ENCODE measurements around the gene PAN2.

PAN2 gene

DNA sequence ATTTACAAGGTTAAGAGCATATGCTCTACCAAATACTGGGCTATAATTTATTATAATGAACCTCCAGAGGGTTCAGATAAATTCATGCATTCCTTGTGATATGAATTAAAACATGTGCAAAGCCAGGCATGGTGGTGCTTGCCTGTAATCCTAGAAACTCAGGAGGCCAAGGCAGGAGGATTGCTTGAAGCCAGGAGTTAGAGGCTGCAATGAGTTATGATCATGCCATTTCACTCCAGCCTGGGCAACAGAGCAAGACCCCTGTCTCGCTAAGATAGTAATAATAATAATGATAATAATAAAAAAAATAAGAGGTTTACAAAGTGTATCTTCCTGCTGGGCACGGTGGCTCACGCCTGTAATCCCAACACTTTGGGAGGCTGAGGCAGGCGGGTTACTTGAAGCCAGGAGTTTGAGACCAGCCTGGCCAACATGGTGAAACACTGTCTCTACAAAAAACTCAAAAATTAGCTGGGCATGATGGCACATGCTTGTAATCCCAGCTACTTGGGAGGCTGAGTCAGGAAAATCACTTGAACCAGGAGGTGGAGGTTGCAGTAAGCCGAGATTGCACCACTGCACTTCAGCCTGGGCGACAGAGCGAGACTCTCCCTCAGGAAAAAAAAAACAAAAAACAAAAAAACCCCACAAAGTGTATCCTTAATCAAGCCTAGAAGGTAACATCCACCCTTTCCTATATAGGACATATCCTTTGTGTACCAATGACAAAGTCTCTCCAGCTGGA lies 26.4 kb downstream of the PAN2 start:
- DNase-seq (ENCODE audit: low read depth) = no peak
- no peak overlapping the region for H3K4me3 ChIP-seq (ENCODE audit: control insufficient read depth, low read depth, low read length)
- TF ChIP-seq, protein P1, sequence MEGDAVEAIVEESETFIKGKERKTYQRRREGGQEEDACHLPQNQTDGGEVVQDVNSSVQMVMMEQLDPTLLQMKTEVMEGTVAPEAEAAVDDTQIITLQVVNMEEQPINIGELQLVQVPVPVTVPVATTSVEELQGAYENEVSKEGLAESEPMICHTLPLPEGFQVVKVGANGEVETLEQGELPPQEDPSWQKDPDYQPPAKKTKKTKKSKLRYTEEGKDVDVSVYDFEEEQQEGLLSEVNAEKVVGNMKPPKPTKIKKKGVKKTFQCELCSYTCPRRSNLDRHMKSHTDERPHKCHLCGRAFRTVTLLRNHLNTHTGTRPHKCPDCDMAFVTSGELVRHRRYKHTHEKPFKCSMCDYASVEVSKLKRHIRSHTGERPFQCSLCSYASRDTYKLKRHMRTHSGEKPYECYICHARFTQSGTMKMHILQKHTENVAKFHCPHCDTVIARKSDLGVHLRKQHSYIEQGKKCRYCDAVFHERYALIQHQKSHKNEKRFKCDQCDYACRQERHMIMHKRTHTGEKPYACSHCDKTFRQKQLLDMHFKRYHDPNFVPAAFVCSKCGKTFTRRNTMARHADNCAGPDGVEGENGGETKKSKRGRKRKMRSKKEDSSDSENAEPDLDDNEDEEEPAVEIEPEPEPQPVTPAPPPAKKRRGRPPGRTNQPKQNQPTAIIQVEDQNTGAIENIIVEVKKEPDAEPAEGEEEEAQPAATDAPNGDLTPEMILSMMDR (conservative IDR thresholded peaks at IDR 0.05; ENCODE audit: control insufficient read depth, insufficient read depth, low read depth, low read length) = no peak

- TF ChIP-seq, protein P1 (conservative IDR thresholded peaks at IDR 0.05; ENCODE audit: control insufficient read depth, insufficient read depth, low read depth, low read length) = no peak
- H3K4me3 ChIP-seq (ENCODE audit: control insufficient read depth, low read depth, low read length) = no peak overlapping the region
- DNase-seq (ENCODE audit: low read depth) = no peak
Measured at GRCh38 chr12:56304872-56305590, 28.8 kb downstream of the PAN2 start.

DNA sequence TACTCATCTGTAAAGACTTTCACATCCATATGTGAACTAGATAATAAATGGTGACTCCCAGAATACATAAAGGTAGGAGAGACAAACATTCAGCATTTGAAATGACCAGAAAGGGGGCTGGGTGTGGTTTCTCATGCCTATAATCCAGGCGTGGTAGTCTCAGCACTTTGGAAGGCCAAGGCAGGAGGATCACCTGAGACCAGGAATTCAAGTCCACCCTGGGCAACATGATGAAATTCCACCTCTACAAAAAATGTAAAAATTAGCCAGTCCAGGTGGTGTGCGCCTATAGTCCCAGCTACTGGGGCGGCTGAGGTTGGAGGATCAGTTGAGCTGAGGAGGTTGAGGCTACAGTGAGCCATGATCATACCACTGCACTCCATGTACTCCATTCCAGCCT lies 29.5 kb downstream of the PAN2 start:
- TF ChIP-seq, protein P1 (conservative IDR thresholded peaks at IDR 0.05; ENCODE audit: control insufficient read depth, insufficient read depth, low read depth, low read length) = no peak
- H3K4me3 ChIP-seq (ENCODE audit: control insufficient read depth, low read depth, low read length) = no peak overlapping the region
- DNase-seq (ENCODE audit: low read depth) = no peak

DNA sequence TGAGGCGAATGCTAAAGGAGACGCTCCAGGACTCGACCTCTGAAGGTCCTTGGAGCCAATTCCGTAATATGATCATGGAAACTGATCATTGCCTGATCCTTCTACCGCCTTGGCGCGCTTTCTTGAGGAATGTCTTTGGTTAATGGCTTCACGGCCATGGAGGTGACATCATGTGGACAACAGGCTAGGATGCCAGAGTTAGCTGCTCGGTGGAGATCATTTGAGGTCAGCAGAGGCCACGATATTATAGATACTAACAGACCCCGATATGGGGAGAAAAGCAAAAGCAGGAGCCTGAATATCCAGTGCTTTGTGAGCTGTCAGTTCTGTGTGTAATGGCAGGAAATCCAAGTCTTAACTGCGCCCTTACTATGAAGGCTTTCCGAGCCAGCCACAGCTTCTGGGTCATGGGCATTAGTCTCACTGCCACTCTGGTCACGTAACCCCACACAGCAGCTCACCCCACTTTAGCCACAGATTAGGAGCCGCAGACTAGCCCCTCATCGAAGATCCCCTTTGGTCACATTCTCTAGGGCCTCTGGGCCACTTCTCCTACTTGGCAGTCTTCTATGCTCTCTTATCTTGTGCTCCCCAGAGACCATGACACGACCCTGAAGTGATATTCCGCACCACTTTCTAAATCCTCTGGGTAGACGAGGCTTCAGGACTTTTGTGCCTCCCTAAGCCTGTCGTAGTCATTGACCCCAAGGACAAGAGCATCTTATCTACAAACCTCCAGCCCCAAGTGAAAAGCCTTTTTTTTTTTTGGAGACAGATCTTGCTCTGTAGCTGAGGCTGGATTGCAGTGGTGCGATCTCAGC lies 32.9 kb downstream of the PAN2 start:
- DNase-seq (ENCODE audit: low read depth) = no peak
- peak overlapping the region; percentile 97 for H3K4me3 ChIP-seq (ENCODE audit: control insufficient read depth, low read depth, low read length)
- TF ChIP-seq, protein P1 (conservative IDR thresholded peaks at IDR 0.05; ENCODE audit: control insufficient read depth, insufficient read depth, low read depth, low read length) = no peak

GRCh38 chr12:56299853-56300643 lies 33.8 kb downstream of the PAN2 start, which contains the start of gene CS:
TSS of gene CS (minus strand) at chr12:56300330. CDS start at chr12:56300201, 129 bp downstream.
- peak within 1 kb of the TSS; percentile 97 for H3K4me3 ChIP-seq (ENCODE audit: control insufficient read depth, low read depth, low read length)
- DNase-seq (ENCODE audit: low read depth) = peak; percentile 96
- TF ChIP-seq, protein P1 (conservative IDR thresholded peaks at IDR 0.05; ENCODE audit: control insufficient read depth, insufficient read depth, low read depth, low read length) = no peak

All from fibroblast of mammary gland (primary cell).